Calu3 (cell line): ENCODE measurements around the gene PLBD2. TPM values are rescaled to one million over a fixed set of nuclear protein-coding genes. Genes with fewer than 3 reads are reported as not detected.

ENCODE experiments used
- BruUV-seq: library from RNA; stranded (reverse); fragments of 400-500 nt; replicated peaks from 2 replicates; lab custom pipeline; 2021; lab: Mats Ljungman, UMichigan
- CTCF ChIA-PET: fragments of 300-600 bp; sonication (Branson Sonifier 250); formaldehyde crosslinking; loops from one replicate; lab custom pipeline; 2022; ENCODE audit warnings: antibody characterized with exemption; lab: Charles Lee
- DNase-seq: peaks from one replicate; pipeline ENCODE4 v3.0.0; 2022
- H3K27ac Mint-ChIP-seq: one replicate; pipeline ENCODE4 v1.8.0; 2022; ENCODE audit warnings: mixed read lengths; ENCODE audit not compliant: unreplicated experiment
- H3K27me3 Mint-ChIP-seq: one replicate; pipeline ENCODE4 v1.8.0; 2022; ENCODE audit warnings: mixed read lengths; ENCODE audit not compliant: unreplicated experiment
- H3K36me3 Mint-ChIP-seq: one replicate; pipeline ENCODE4 v1.8.0; 2022; ENCODE audit warnings: mild to moderate bottlenecking, moderate library complexity, mixed read lengths; ENCODE audit not compliant: insufficient read depth, unreplicated experiment
- H3K4me1 Mint-ChIP-seq: one replicate; pipeline ENCODE4 v1.8.0; 2022; ENCODE audit warnings: mild to moderate bottlenecking, low read depth, mixed read lengths; ENCODE audit not compliant: unreplicated experiment
- H3K4me3 Mint-ChIP-seq: one replicate; pipeline ENCODE4 v1.8.0; 2022; ENCODE audit warnings: mild to moderate bottlenecking, low read depth, moderate library complexity, mixed read lengths; ENCODE audit not compliant: unreplicated experiment
- H3K9me3 Mint-ChIP-seq: one replicate; pipeline ENCODE4 v1.8.0; 2022; ENCODE audit warnings: low read depth, mixed read lengths; ENCODE audit not compliant: unreplicated experiment
- intact Hi-C: fragments of 100-400 bp; cut with micrococcal nuclease; formaldehyde crosslinking; loops from one replicate; pipeline ENCODE4 v1.10.0; 2022; ENCODE audit not compliant: unreplicated experiment
- total RNA-seq: library from RNA; stranded (reverse); gene quantifications from 2 replicates; pipeline ENCODE4 v1.2.3, GENCODE V29; 2022
- TF ChIP-seq, protein P1 (sequence below): fragments of 200-600 bp; IDR thresholded peaks from one replicate; pipeline ENCODE4 v1.8.0; 2022; ENCODE audit warnings: antibody characterized with exemption; ENCODE audit not compliant: unreplicated experiment

PLBD2 gene
- total RNA-seq, 1 experiment from 2014 or later, result 31.5 TPM

DNA sequence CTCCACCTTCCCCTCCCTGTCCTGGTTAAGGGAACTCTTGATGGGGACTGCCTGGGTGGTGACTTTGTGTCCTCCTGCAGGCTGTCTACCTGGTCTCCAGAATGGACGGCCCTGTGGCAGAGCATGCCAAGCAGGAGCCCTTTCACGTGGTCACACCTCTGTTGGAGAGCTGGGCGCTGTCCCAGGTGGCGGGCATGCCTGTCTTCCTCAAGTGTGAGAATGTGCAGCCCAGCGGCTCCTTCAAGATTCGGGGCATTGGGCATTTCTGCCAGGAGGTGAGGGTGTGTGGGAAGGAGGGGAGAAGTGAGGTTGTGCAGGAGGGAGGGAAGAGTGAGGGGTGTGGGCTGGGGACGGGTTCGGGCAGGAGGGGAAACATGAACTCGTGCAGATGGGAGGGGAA, 69.5 kb downstream of the PLBD2 start:
- TF ChIP-seq, protein P1, sequence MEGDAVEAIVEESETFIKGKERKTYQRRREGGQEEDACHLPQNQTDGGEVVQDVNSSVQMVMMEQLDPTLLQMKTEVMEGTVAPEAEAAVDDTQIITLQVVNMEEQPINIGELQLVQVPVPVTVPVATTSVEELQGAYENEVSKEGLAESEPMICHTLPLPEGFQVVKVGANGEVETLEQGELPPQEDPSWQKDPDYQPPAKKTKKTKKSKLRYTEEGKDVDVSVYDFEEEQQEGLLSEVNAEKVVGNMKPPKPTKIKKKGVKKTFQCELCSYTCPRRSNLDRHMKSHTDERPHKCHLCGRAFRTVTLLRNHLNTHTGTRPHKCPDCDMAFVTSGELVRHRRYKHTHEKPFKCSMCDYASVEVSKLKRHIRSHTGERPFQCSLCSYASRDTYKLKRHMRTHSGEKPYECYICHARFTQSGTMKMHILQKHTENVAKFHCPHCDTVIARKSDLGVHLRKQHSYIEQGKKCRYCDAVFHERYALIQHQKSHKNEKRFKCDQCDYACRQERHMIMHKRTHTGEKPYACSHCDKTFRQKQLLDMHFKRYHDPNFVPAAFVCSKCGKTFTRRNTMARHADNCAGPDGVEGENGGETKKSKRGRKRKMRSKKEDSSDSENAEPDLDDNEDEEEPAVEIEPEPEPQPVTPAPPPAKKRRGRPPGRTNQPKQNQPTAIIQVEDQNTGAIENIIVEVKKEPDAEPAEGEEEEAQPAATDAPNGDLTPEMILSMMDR, result no peak
- peaks cover 7% of the 10 kb centered on the region for H3K36me3 Mint-ChIP-seq
- no peak overlapping the region for H3K27ac Mint-ChIP-seq
- H3K4me3 Mint-ChIP-seq, result no peak overlapping the region
- no TSS peak for BruUV-seq
- DNase-seq, result no peak
- CTCF ChIA-PET, result no interaction called here
- intact Hi-C loops, result no loop called here
- peaks cover 4% of the 10 kb centered on the region for H3K9me3 Mint-ChIP-seq
- H3K4me1 Mint-ChIP-seq, result no peaks in the 10 kb centered on the region
- peaks cover 17% of the 10 kb centered on the region for H3K27me3 Mint-ChIP-seq

- BruUV-seq, result no TSS peak
- Mint-ChIP-seq H3K36me3 (peaks cover 5% of the 10 kb centered on the region), H3K4me1 (no peaks in the 10 kb centered on the region), H3K9me3 (peaks cover 4% of the 10 kb centered on the region), H3K27me3 (peaks cover 17% of the 10 kb centered on the region), H3K4me3 (no peak overlapping the region), H3K27ac (no peak overlapping the region)
- TF ChIP-seq, protein P1, result no peak
- intact Hi-C loops, result no loop called here
- CTCF ChIA-PET, result interaction anchor here (0.7 kb wide), 1 partner anchor 119 kb away, joined by 3 read pairs; no protein-coding TSS in a partner anchor
- no peak for DNase-seq
Measured at GRCh38 chr12:113428482-113428881, 70.1 kb downstream of the PLBD2 start.

- no peak for DNase-seq
- H3K4me3 Mint-ChIP-seq, result no peak overlapping the region
- H3K27ac Mint-ChIP-seq, result no peak overlapping the region
- H3K36me3 Mint-ChIP-seq, result no peaks in the 10 kb centered on the region
- CTCF ChIA-PET, result no interaction called here
- intact Hi-C loops, result no loop called here
- peaks cover 17% of the 10 kb centered on the region for H3K27me3 Mint-ChIP-seq
- TF ChIP-seq, protein P1, result no peak
- H3K4me1 Mint-ChIP-seq, result no peaks in the 10 kb centered on the region
- no TSS peak for BruUV-seq
- H3K9me3 Mint-ChIP-seq, result peaks cover 4% of the 10 kb centered on the region
Measured at GRCh38 chr12:113432986-113433385, 74.6 kb downstream of the PLBD2 start.

- no TSS peak for BruUV-seq
- Mint-ChIP-seq H3K4me1 (no peaks in the 10 kb centered on the region), H3K27ac (no peak overlapping the region), H3K9me3 (no peaks in the 10 kb centered on the region), H3K27me3 (peaks cover 6% of the 10 kb centered on the region), H3K4me3 (no peak overlapping the region), H3K36me3 (no peaks in the 10 kb centered on the region)
- TF ChIP-seq, protein P1, result no peak
- intact Hi-C loops, result no loop called here
- CTCF ChIA-PET, result no interaction called here
- DNase-seq, result no peak
Measured at GRCh38 chr12:113435367-113435766, 77.0 kb downstream of the PLBD2 start.
